ENCODE results near the gene NUP214. TPM values are rescaled to one million over a fixed set of nuclear protein-coding genes. Genes with fewer than 3 reads are reported as not detected.
"Not testable (repeated sequence)": the region's sequence is repeated elsewhere in the genome, so short reads cannot be mapped to it uniquely, and the experiment has no call there.

Gene NUP214
- polyA plus RNA-seq, 1 donor from 2014 or later, result 23.0 TPM

DNA sequence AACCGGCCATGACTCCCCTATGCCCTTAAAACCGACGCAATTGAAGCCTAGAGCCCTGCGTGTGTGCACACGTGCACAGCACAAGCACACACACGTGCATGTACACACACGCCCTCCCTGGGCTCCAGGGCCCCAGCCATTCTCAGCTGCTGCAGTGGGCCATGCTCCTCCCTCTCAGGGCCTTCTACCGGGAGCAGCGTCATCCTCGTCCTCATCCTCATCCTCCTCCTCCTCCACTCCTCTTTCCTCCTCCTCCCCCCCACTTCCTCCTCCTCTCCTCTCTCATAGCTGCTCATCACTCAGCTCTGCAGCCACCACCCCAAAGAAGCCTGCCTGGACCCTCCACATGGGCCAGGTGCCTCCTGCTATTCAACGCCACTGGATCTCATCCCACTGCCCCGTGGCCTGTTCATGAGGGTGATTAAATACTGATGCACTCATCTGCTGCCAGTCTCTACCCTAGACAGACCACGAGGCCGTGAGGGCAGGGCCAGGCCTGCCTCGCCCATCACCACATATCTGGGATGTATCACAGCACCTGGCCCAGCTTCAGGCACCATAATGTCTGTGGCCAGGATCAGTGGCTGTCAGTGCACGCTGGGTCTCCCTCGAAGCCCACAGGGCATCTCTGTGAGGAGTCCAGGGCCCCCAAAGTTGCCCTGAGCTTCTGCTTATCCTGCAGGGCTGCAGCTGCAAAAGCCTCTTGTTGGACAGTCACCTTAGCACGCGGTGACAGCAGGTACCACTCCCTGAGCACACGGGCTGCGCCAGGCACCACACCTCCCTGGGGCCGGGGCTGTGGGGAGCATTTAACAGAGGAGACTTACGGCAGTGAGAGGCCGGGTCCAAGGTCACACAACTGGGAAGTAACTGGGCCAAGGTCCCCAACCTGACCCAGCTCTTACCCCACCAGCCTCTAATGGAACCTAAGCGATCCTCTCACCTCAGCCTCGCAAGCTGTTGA is 141.2 kb downstream of the NUP214 start:
- H3K36me3 Mint-ChIP-seq, result peaks cover 8% of the 10 kb centered on the region
- H3K27me3 Mint-ChIP-seq, result no peaks in the 10 kb centered on the region
- H3K4me3 Mint-ChIP-seq, result peak overlapping the region; percentile 34 to 65 (median 54)
- H3K9me3 Mint-ChIP-seq, result no peaks in the 10 kb centered on the region
- peaks cover 41 to 56% (median 51%) of the 10 kb centered on the region in 3 donors for H3K4me1 Mint-ChIP-seq
- peak overlapping the region; percentile 44 to 96 (median 86) for H3K27ac Mint-ChIP-seq

DNA sequence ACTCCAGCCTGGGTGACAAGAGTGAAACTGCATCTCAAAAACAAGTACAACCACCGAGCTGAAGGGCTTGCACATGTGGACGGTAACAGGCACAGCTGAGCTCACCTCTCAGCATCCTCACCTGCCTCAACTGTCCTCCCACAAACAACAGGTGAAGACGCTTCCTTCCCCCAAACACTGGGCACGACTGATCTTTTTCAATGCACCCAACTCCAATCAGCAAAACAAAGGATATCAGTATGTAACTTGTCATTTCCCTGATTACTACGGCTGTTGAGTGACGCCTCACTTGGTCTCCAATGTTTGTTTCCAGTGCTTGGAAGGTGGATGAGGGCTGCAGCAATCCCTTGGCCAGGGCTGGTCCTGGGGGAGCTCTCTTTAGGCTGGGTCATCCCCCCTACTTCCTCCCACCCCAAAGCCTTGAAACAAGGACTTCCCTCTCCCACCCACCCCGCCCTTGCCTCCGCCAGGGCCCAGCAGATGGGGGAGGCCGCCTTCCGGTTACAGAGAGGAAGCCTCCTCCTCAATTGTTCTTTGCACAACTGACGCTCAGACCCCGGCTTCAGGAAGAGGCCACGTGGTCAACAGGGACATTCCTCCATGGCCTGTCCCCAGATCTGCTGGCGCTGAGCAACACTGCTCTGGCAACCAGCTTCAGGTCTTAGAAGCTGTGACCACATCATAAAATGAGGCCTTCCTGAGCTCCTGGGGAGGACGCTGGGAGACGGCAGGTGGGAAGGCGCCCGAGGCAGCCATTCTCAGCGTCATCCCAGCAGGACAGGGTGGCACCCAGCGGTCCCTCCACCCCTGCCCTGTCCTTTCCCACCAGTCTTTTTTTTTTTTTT is 145.0 kb downstream of the NUP214 start:
- H3K27me3 Mint-ChIP-seq, result no peaks in the 10 kb centered on the region
- H3K36me3 Mint-ChIP-seq, result peaks cover 3% of the 10 kb centered on the region

DNA sequence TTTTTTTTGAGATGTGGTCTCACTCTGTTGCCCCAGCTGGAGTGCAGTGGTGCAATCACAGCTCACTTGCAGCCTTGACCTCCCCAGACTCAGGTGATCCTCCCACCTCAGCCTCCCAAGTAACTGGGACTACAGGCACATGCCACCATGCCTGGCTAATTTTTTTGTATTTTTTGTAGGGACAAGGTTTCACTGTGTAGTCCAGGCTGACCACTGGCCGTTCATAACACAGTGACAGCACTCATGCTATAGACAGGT is 145.6 kb downstream of the NUP214 start:
- Mint-ChIP-seq H3K27ac (peak overlapping the region; percentile 96 to 100 (median 98)), H3K4me3 (peak overlapping the region; percentile 83 to 99 (median 96)), H3K4me1 (peaks cover 44 to 54% (median 54%) of the 10 kb centered on the region in 3 donors)
- not testable (repeated sequence) for H3K27me3 Mint-ChIP-seq, H3K9me3 Mint-ChIP-seq, H3K36me3 Mint-ChIP-seq

More for the DNA sequence above, 145.0 kb downstream of the NUP214 start:
- Mint-ChIP-seq H3K9me3 (no peaks in the 10 kb centered on the region), H3K4me1 (peaks cover 44 to 56% (median 55%) of the 10 kb centered on the region in 3 donors), H3K27ac (peak overlapping the region; percentile 96 to 100 (median 98)), H3K4me3 (peak overlapping the region; percentile 83 to 99 (median 96))

DNA sequence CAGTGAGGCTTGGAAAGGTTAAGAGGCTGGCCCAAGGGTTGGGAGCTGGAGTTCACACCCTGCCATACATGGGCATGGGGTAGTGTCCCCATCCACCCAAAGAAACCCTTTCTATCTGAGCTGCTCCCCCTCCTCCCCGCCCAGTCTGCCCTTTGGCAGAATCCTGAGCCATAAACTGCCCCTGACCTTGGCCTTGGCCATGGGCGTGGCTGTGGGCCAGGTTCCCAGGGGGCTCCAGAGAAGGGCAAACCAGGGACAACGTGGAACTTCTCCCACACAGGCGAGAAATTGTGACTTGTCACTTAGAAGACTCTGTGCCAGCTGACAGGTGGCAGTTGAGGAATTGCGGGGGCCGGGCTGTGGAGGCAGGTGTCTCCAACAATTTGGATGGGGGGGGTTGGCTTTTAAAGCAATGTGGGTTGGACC is 146.1 kb downstream of the NUP214 start:
- no peaks in the 10 kb centered on the region for H3K9me3 Mint-ChIP-seq
- H3K4me1 Mint-ChIP-seq, result peaks cover 48 to 50% (median 50%) of the 10 kb centered on the region in 3 donors
- H3K27ac Mint-ChIP-seq, result peak overlapping the region; percentile 96 to 100 (median 97)
- peaks cover 3% of the 10 kb centered on the region for H3K36me3 Mint-ChIP-seq
- H3K4me3 Mint-ChIP-seq, result peak overlapping the region; percentile 73 to 99 (median 90)
- H3K27me3 Mint-ChIP-seq, result no peaks in the 10 kb centered on the region

GRCh38 chr9:131272212-131272611 is 146.8 kb downstream of the NUP214 start:
- Mint-ChIP-seq H3K27ac (peak overlapping the region; percentile 96 to 100 (median 97)), H3K27me3 (no peaks in the 10 kb centered on the region), H3K4me1 (peaks cover 44 to 48% (median 45%) of the 10 kb centered on the region in 3 donors), H3K4me3 (peak overlapping the region; percentile 73 to 99 (median 90)), H3K36me3 (peaks cover 3% of the 10 kb centered on the region), H3K9me3 (no peaks in the 10 kb centered on the region)

DNA sequence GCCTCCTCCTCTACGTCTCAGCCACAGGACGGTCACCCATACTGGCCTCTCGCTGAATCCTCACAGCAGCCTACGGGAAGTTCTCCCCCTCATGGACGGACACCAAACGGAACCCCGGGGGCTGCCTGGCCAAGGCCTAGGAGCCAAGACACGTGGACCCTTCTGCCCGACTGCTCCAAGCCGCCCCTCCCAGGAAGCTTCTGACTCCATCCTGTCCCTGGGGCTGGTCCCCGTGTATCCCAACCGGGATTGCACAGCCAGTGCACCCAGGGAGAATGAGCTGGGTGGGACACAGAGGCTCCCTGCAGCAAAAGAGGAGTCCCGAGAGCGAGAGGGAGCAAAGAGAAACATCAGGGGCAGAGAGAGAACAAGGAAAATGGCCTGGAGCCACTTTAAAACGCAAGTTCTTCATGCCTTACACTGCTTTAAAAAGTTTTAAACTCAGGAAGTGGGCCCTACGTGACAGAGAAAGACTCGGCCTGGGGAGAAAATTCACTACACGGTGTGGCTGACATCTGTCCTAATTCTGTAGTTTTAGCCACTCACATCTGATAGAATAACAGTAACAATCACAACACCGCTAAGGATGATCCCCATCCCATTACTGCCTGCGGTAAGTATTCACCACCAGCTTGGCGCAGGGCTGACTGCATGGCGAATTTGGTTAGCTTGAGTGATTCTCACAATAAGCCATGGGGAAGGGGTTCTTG is 147.9 kb downstream of the NUP214 start:
- Mint-ChIP-seq H3K27ac (peak overlapping the region; percentile 90 to 100 (median 97)), H3K4me1 (peaks cover 44 to 46% (median 44%) of the 10 kb centered on the region in 3 donors), H3K27me3 (no peaks in the 10 kb centered on the region), H3K4me3 (peak overlapping the region; percentile 90 to 100 (median 98)), H3K36me3 (peaks cover 3% of the 10 kb centered on the region), H3K9me3 (no peaks in the 10 kb centered on the region)

GRCh38 chr9:131273856-131274673 is 148.7 kb downstream of the NUP214 start:
- Mint-ChIP-seq H3K36me3 (peaks cover 3% of the 10 kb centered on the region), H3K9me3 (no peaks in the 10 kb centered on the region), H3K27me3 (no peaks in the 10 kb centered on the region), H3K4me1 (peaks cover 44 to 48% (median 44%) of the 10 kb centered on the region in 3 donors), H3K27ac (peak overlapping the region; percentile 90 to 100 (median 97)), H3K4me3 (peak overlapping the region; percentile 90 to 100 (median 98))

DNA sequence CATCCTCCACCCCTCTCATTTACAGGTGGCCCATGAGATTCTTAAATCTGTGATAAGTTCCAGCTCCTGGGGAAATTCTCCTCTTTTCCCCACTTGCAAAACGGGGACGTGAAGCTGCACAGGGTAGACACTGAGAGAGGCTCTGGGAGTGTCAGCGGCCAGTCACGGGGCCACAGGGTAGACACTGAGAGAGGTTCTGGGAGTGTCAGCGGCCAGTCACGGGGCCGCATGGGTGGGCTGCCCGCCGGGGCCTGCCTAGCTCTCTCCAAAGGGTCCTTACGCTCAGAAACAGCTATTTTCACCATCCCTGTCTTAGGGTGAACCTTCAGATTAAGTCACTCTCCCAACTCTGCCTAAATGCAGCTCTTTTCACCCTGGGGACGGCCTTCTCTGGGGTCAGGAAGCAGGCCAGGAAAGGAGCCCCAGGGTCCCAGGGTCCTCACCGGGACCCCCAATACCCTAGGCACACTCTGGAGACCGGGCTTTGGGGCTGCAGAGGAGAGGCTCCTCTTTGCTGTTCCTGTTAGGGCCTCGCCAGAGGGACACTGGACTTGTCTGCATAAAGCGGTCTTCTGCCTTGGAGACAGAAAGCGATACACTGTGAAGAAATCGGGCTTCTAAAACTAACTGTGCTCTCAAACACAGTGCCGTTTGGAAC is 149.4 kb downstream of the NUP214 start:
- Mint-ChIP-seq H3K27me3 (no peaks in the 10 kb centered on the region), H3K9me3 (no peaks in the 10 kb centered on the region), H3K27ac (peak overlapping the region; percentile 90 to 100 (median 97)), H3K4me1 (peaks cover 39 to 43% (median 42%) of the 10 kb centered on the region in 3 donors), H3K36me3 (peaks cover 3% of the 10 kb centered on the region), H3K4me3 (peak overlapping the region; percentile 90 to 100 (median 98))

GRCh38 chr9:131275332-131276093 is 150.1 kb downstream of the NUP214 start:
- Mint-ChIP-seq H3K27ac (peak overlapping the region; percentile 90 to 100 (median 97)), H3K4me3 (peak overlapping the region; percentile 90 to 100 (median 98)), H3K9me3 (no peaks in the 10 kb centered on the region), H3K4me1 (peaks cover 35 to 40% (median 36%) of the 10 kb centered on the region in 3 donors), H3K27me3 (no peaks in the 10 kb centered on the region), H3K36me3 (no peaks in the 10 kb centered on the region)

DNA sequence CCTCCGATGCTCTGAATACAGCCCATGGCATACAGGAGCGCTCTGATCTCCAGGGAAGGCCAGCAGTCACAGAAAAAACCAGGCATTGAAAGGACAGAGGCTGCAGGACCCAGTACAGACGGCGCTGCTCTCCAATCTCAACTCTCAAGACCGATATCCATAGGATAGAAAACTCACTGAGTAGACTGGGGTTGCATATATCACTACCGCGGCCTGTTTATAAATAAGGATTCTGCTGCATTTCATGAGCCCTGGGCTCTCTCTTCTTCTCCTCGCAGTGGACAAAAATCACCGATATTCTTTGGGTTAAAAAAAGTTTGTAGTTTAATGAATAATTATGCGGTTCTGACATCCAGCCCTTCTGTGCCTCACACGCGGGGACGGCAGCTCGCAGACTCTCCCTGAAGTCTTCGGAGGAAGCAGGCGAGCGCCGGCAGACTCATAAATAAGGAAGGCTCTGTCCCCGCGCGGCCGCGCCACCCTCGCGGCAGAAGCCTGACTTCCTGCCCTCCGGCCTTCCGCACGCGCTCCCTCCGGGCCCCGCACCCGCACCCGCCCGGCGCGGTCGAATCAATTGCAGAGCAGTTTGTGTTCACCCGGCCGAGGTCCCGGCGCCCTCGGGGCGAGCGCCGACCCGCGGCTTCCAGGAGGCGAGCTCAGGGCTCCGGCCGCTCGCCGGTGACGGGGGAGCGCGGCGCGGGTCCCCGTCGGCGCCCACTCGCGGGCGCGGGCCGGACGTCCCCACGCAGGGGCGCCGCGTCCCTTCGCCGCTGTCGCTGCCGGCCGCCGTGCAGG is 150.9 kb downstream of the NUP214 start, which contains the start of gene FAM78A:
FAM78A (minus strand) TSS at position 417 of the 795 bp plus-strand sequence; CDS start at position 86, 331 bp downstream.
- peak within 1 kb of the TSS; percentile 90 to 100 (median 98) for H3K4me3 Mint-ChIP-seq
- H3K27me3 Mint-ChIP-seq, result peaks cover 4% of the 10 kb centered on the region
- H3K36me3 Mint-ChIP-seq, result no peaks in the 10 kb centered on the region
- H3K4me1 Mint-ChIP-seq, result peaks cover 27 to 33% (median 29%) of the 10 kb centered on the region in 3 donors
- no peaks in the 10 kb centered on the region for H3K9me3 Mint-ChIP-seq
- H3K27ac Mint-ChIP-seq, result peak within 1 kb of the TSS; percentile 90 to 100 (median 97)

GRCh38 chr9:131276891-131277286 is 151.5 kb downstream of the NUP214 start:
- Mint-ChIP-seq H3K27ac (no peak overlapping the region), H3K4me1 (peaks cover 24 to 30% (median 24%) of the 10 kb centered on the region in 3 donors)

More at GRCh38 chr9:131276891-131277286, 151.5 kb downstream of the NUP214 start:
- Mint-ChIP-seq H3K9me3 (no peaks in the 10 kb centered on the region), H3K4me3 (peak overlapping the region in 3 of 4 donors; percentile 47 to 98 (median 70)), H3K36me3 (no peaks in the 10 kb centered on the region), H3K27me3 (peaks cover 4% of the 10 kb centered on the region)
